Activated naive CD8-positive, alpha-beta T cell treated with anti-CD3 and anti-CD28 coated beads, Interleukin-2, amount 50 U/mL, for 16 hours (primary cell): ENCODE data around the gene NFKBIA.
"Not testable (repeated sequence)": the region's sequence is repeated elsewhere in the genome, so short reads cannot be mapped to it uniquely, and the experiment has no call there.

Experiments
- DNase-seq: peaks from one replicate; pipeline ENCODE4 v3.0.0-alpha.2; 2020; ENCODE audit warnings: low read depth, low spot score

NFKBIA gene

DNA sequence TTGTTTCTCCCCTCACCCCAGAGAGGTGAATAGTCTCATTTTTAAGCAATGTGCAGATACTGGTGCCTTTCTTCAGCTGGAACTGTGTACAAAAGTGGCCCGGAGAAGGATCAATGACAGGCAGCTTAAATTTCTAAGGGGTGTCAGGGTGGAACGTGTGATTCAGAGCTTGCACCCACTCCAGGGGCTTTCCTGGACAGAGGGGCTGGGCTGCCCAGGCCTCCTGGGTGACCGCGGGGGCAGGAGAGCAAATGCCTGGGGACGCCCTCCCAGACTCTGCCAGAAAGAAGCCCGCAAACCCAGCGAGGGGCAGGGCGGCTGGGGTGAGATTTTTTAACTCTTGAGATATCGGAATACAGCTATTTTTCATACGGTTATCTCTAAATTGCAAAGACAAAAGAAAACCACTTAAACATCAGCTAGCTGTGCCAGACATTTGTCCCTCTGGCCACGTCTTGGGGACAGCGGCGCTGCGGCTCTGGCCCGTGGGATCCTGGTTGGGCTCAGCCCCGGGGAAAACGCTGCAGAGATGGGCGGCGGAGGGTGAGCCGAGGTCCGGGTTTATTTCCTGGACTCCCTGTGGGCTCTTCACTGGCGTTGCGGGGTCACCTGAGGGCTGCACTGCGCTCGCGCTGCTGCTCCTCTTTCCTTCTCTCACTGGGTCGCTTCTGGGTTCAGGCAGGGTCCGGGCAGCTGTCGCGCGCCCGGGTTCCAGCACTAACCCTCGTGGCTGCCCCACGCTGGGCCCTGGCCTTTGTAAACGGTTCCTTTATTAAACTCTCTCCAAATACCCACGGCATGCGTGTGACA, 35.8 kb downstream of the NFKBIA start:
- DNase-seq, result no peak

DNA sequence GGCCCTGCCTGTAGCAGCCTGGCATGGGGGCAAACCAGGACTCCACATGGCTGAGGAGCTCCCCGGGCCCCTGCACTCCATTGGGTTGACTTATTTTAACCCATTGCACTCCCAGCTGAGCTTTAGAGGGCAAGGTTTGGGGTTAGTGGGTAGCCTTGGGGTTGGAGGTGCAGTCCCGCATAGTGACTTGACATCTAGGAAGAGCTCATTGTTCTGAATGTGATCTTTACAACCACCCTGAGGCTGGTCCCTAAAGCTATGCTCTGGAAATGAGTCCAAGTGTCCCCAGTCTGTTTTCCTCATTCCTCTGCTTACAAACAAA, 36.4 kb downstream of the NFKBIA start:
- no peak for DNase-seq

DNA sequence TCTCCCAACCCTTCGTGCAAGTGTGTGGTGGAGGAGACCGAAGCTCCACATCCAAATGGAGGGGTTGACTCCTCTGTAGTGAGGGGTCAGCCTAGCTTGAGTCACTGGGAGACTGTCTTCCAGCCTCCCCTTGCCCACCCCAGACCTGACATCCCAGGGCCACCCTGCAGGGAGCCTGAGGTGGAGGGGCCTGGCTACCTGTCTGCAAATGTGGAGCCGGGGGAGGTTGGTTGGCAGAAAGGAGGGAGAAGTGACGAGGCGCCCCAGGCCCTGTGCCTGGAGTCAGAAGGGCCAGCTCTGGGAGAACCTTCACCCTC, 37.5 kb downstream of the NFKBIA start:
- DNase-seq, result no peak

DNA sequence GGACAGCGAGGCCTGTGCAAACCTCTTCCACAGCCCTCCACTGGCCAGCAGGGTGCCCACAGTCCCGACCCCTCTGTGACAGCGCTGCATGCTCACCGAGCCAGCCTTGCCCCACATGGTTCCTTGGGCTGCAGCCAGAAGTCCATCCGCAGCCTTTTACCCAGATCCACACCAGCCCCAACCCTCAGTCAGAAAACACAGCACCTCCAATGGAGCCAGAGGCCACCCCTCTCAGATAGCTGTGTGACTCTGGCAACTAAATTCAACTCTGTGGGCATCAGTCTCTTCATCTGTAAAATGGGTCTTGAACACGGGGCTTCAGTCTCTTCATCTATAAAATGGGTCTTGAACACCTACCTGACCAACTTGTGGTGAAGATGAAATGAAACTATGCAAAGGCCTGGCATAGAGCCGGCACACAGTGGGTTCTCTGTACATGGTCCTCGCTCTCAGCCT, 38.0 kb downstream of the NFKBIA start:
- no peak for DNase-seq

DNA sequence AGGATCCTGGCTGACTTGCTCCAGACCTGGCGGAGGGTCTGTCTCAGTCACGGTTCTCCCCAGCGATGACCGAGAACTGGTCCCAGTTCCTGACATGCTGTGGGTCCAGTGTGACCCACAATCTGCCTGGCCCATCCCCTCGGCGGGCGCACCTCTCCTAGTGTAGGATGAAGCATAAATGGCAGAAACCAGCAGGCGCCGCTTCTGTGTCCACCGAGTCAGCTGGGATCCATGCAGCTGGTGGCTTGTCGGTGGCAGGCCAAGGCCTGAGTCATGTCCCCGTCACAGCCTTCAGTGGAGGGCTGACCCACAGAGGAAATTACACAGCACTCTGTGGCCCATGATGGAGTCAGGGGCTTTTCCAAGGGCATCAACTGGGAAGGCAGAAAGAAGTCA, 38.5 kb downstream of the NFKBIA start:
- no peak for DNase-seq

DNA sequence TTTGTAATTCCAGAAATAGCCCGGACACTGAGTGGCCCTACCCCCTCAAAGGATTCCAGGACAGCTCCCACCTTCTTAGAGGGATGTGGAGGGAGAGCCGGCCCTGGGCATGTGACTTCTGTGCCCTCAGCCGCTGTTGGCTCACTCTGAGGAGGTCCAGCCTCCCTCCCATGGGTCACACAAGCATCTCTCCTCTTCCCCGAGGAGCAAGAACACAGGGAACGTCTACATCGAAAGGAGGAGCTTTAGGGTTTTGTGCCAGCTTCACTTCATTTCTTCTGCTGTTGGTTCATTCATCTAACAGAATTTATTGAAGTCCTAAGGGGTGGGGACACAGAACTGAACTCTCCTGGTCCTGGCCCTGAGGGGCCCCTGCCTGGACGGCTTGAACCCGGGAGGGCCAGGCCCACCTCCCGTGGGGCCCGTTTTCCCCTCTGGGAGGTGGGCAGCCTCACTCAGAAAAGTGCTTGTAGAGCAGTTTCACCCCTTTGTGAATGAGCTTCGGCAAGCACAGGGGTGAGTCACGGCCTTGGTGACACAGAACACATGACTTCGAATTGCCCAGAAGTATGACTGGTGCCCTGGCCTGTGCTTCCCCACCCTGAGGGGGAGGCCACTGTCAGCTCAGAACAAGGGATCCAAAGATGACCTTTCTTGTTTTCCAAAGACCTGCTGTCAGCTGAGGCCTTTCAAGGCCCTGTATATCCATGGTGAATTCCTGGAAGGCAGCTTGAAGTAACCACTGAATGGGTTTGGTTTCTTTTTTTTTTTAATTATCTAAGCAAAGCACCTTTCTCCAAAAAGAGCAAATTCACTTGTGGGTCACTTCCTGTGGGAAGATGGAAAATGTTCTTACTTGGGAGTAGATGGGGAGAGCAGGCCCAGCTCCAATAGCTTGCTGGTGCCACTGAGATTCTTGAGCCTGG, 39.2 kb downstream of the NFKBIA start:
- DNase-seq, result peak; percentile 65

DNA sequence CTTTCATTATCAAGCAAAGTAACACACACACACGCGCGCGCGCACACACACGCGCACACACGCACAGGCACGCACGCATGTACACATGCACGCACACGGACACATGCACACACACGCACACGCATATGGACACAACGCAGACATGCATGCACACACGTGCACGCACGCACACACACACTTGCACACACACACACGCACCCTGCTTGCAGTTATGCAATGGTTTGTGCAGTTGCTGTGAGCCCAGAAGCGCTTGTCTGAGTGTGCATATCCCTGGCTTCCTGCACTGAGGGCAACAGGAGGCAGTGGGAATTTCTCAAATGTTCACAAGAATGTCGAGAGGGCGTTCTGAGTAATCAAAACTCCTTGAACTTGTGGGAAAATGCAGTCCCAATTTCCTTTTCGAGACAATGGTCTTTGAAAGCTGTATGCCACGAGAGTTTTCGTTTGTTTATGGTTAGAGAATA, 41.6 kb downstream of the NFKBIA start:
- DNase-seq, result no peak

DNA sequence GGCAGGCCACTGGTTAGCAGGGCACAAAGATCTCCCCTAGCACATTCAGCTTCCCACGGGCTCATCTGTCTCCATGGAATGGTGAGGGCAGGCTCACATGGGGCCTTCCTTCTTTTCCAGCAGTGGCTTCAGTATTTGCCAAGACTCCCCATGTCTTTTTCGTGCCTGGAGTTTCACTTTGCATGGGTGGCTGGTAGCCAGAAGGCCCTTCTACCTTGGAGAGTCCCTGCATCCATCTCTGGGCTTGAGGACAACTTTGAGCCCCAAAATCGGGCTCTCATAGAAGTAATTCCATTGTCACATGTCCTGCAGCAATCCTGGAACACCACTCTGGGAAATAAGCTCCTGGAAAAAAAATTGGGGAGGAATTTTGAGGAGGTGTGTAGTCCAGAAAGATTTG, 42.1 kb downstream of the NFKBIA start:
- DNase-seq, result no peak

DNA sequence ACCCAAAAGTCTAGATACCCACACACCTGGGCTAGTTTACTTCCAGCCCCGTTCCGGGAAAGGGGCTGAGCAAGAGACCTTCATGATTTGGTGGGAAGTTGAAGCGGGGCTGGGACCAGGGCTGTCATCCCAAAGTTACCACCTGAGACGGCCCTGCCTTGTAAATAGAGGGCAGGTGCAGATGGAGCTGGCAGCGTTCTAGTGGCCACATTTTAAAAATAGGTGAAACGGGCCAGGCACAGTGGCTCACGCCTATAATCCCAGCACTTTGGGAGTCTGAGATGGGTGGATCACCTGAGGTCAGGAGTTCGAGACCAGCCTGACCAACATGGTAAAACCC, 43.4 kb downstream of the NFKBIA start:
- DNase-seq, result no peak

DNA sequence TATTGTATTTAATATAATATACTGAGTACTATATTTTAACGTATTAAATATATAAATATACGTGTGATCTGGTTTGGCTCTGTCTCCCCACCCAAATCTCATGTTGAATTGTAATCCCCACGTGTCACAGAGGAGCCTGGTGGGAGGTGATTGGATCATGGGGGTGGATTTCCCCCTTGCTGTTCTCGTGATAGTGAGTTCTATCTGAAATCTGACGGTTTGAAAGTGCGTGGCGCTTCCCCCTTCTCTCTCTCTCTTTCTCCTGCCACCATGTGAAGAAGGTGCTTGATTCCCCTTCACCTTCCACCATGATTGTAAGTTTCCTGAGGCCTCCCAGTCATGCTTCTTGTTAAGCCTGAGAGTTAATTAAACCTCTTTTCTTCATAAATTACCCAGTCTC, 44.9 kb downstream of the NFKBIA start:
- DNase-seq, result not testable (repeated sequence)

DNA sequence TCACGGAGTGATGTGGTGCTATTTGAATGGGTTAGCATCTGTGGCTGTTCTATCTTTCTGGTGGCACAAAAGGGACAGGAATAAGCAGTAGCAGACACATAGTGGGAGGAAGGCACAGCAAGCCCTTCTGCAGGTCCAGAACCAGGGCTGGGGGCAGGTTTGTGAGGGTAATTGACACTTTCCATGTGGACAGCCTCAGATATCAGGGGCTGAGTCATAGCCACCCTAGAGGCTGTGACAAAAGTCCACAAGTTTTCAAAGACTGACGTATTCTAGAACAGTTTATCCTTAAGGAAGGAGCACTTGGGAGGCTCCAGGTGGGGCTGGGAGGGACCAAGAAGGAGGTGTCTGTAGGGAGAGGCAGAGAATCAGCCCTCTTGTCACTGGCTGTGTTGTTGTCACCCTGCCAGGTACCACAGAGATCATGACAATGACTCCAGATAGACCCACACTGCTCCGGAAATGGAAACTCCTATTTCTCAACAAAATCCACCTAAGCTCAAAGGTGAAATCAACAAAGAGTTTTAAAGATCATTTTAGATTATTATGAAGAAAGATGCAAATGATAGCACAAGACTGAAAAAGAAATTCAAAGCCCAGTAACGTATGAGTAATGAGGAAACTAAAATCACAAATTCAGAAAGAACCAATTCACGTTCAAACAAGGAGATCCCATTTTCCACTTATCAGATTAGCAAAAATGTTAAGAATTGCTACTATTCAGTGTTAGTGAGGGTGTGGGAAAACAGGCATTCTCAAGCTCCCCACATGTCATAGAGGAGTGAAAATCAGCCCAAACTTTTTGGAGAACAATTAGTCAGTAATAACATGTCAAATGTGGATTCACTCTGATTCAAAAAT, 48.3 kb downstream of the NFKBIA start:
- DNase-seq, result no peak

DNA sequence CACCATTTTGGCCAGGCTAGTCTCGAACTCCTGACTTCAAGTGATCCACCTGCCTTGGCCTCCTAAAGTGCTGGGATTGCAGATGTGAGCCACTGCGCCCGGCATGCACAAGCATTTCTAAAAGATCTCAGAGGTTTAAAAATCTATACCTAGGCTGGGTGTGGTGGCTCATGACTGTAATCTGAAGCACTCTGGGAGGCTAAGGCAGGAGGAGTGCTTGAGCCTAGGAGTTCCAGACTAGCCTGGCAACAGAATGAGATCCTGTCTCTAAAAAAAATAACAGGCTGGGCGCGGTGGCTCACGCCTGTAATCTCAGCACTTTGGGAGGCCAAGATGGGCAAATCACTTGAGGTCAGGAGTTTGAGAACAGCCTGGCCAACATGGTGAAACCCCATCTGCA, 49.3 kb downstream of the NFKBIA start:
- DNase-seq, result not testable (repeated sequence)

DNA sequence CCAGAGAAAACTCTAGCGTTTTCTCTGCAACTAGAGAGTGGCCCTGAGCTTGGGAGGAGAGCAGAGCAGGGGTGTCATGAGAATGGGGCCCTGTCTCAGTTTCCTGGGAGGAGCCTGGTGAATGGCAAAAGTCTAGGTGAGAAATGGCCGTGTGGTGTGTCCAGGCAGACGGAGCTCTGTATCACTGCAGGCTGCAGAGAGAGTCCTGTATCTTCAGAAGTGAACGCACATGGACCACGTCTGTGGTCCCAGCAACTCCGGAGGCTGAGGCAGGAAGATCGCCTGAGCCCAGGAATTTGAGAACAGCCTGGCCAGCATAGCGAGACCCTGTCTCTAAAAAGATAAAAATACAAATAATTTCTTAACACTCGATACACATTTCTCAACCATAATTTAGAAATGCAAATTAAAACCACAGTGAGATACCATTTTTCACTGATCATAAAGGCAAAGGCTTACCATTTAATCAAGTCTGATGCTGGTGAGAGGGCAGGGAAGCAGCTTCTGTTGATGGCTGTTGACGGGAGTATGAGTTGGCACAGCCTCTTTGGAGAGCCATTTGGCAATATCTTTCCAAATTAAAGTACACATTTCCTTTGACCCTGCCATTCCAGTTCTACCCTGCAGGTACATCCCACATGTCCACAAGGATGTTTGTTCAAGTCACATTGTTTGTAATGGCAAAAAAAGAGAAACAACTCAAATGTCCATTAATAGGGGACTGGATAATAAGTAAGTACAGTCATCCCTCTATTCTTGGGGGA, 51.0 kb downstream of the NFKBIA start:
- no peak for DNase-seq

DNA sequence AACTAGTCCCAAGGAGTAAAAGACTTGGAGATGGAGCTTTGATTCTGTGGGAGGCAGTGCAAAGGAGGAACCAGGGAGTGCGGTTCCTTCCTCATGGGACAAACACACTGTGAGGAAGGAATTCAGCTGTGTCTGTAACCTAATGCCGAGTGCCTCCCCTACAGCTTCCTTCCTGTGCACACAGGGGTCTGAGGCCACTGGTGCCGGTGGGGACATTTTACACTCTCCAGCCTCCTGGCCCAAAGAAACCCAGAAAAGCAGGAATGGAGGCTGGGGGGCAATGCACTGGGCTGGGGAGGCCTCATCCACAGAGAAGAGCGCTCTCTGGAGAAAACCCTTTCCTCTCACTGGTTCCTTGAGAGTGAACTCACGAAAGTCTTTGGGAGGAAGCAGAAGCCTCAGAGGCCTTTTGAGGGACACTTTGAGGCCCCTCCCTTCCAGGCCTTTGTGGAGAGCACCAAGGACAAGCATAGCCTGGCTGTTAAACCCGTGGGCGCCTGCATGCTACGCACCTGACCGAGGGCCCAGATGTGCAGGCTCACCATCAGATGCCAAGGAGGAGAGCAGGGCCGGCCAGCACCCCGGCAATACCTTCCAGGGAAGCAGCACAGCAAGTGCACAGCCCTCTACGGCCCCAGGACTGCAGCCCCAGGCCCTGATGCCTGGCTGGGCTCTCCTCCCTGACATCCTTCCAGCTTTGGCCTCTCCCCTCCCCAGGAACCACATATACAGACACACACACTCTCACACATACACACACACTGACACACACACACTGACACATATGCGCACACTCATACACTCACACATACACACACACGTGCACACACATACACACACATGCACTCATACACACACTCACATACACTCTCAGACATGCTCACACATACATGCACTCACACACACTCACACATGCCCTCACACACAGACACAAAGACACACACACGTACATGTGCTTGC, 52.0 kb downstream of the NFKBIA start:
- no peak for DNase-seq

DNA sequence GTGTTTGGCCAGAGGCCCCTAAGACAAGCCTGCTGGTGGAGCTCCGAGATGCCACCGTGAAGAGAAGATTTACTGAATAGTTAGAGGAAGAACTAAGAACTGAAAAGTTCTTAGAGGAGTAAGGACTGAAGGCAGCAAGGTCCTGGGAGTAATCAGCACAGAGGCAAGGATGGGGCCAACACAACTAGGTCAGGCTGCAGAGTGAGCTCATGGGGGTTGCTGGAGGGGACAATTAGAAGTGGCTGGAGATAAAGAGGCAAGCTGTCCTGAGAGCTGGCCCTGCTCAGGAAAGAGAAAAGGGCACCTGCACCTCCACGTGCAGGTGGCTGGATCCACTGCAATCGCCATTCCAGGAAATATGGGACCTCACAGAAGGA, 52.7 kb downstream of the NFKBIA start:
- no peak for DNase-seq
